ENCODE data around the gene EFCAB6.

EFCAB6 gene

DNA sequence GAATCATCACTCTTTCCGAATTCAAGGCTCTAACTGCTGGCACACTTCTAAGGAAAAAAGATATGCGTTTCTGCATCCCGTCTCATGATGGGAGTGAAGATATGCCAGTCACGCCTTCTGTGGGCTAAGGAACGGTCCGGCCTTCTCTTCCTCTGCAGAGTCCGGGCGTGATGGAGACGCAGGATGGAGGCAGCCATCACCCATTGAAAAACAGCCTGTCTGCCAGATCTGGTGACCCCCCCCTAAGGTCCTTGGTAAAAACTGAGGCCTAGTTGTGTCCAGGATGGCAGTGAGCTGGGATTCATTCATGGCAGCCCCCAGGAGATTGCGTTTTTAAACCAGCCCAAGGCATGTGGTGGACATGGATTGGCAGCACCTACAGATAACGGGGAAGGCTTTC is 6.9 kb upstream of the EFCAB6 start:
- no peaks in the 10 kb centered on the region for H3K27me3 ChIP-seq (replicated peaks; ENCODE audit: control insufficient read depth, insufficient read depth, low read length)
- TF ChIP-seq, protein P1, sequence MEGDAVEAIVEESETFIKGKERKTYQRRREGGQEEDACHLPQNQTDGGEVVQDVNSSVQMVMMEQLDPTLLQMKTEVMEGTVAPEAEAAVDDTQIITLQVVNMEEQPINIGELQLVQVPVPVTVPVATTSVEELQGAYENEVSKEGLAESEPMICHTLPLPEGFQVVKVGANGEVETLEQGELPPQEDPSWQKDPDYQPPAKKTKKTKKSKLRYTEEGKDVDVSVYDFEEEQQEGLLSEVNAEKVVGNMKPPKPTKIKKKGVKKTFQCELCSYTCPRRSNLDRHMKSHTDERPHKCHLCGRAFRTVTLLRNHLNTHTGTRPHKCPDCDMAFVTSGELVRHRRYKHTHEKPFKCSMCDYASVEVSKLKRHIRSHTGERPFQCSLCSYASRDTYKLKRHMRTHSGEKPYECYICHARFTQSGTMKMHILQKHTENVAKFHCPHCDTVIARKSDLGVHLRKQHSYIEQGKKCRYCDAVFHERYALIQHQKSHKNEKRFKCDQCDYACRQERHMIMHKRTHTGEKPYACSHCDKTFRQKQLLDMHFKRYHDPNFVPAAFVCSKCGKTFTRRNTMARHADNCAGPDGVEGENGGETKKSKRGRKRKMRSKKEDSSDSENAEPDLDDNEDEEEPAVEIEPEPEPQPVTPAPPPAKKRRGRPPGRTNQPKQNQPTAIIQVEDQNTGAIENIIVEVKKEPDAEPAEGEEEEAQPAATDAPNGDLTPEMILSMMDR (IDR thresholded peaks at IDR 0.05; ENCODE audit: insufficient read depth, low read length, poor library complexity, severe bottlenecking): no peak
- H3K4me3 ChIP-seq (replicated peaks; ENCODE audit: low read depth, low read length): no peak overlapping the region
- no peaks in the 10 kb centered on the region for H3K36me3 ChIP-seq (ENCODE audit: control insufficient read depth, insufficient read depth, low read length)
- DNase-seq (ENCODE audit: extremely low read depth, insufficient read length): no peak

DNA sequence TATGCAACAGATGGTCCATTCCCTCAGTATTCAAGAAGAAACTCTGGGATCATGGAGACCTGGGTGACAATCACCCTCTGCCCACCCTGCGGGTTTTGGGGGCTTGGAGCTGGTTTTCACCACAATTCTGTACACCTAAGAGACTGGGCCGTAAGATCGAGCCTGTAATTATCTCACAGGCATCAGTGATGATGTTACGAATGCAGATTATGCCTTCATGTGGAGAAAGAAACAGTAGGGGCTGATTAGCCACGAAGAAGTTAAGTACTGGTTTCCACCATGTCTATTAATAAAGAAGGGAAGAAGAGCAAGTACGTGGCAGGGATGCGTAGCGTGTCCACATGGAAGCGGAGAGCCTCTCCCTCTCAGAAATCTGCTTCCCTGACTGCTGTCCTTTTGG is 5.3 kb upstream of the EFCAB6 start:
- TF ChIP-seq, protein P1 (IDR thresholded peaks at IDR 0.05; ENCODE audit: insufficient read depth, low read length, poor library complexity, severe bottlenecking): no peak
- H3K27me3 ChIP-seq (replicated peaks; ENCODE audit: control insufficient read depth, insufficient read depth, low read length): no peaks in the 10 kb centered on the region
- DNase-seq (ENCODE audit: extremely low read depth, insufficient read length): no peak
- H3K4me3 ChIP-seq (replicated peaks; ENCODE audit: low read depth, low read length): no peak overlapping the region
- no peaks in the 10 kb centered on the region for H3K36me3 ChIP-seq (ENCODE audit: control insufficient read depth, insufficient read depth, low read length)

GRCh38 chr22:43814264-43814663 is 2.2 kb upstream of the EFCAB6 start:
- Histone ChIP-seq H3K4me3 (replicated peaks; ENCODE audit: low read depth, low read length) (no peak overlapping the region), H3K27me3 (replicated peaks; ENCODE audit: control insufficient read depth, insufficient read depth, low read length) (no peaks in the 10 kb centered on the region), H3K36me3 (ENCODE audit: control insufficient read depth, insufficient read depth, low read length) (no peaks in the 10 kb centered on the region)
- TF ChIP-seq, protein P1 (IDR thresholded peaks at IDR 0.05; ENCODE audit: insufficient read depth, low read length, poor library complexity, severe bottlenecking): no peak
- DNase-seq (ENCODE audit: extremely low read depth, insufficient read length): no peak

- Histone ChIP-seq H3K27me3 (replicated peaks; ENCODE audit: control insufficient read depth, insufficient read depth, low read length) (no peaks in the 10 kb centered on the region), H3K4me3 (replicated peaks; ENCODE audit: low read depth, low read length) (peak overlapping the region; percentile 81), H3K36me3 (ENCODE audit: control insufficient read depth, insufficient read depth, low read length) (no peaks in the 10 kb centered on the region)
- DNase-seq (ENCODE audit: extremely low read depth, insufficient read length): no peak
- TF ChIP-seq, protein P1 (IDR thresholded peaks at IDR 0.05; ENCODE audit: insufficient read depth, low read length, poor library complexity, severe bottlenecking): no peak
These were observed 785 bp upstream of the EFCAB6 start for GRCh38 chr22:43812890-43813289.

DNA sequence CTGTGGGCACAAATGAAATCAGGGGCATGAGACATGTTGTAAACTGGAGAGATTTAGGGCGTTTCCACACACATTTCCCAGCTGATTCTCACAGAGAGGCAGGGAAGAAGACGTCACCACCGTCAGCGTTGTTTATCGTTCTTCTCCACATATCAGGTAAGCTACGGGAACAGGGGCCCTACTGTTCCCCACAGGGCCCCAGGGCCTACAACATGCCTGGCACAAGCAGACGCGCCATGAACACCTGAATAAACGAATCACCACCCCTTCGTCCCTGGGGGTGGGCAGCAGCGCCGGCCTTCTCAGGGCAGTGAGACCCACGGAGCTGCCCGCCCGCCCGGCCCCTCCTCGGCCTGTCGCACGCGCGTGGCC is 342 bp downstream of the EFCAB6 start:
- no peaks in the 10 kb centered on the region for H3K27me3 ChIP-seq (replicated peaks; ENCODE audit: control insufficient read depth, insufficient read depth, low read length)
- peak overlapping the region; percentile 81 for H3K4me3 ChIP-seq (replicated peaks; ENCODE audit: low read depth, low read length)
- TF ChIP-seq, protein P1 (IDR thresholded peaks at IDR 0.05; ENCODE audit: insufficient read depth, low read length, poor library complexity, severe bottlenecking): no peak
- DNase-seq (ENCODE audit: extremely low read depth, insufficient read length): no peak
- H3K36me3 ChIP-seq (ENCODE audit: control insufficient read depth, insufficient read depth, low read length): no peaks in the 10 kb centered on the region

- no peak for DNase-seq (ENCODE audit: extremely low read depth, insufficient read length)
- Histone ChIP-seq H3K27me3 (replicated peaks; ENCODE audit: control insufficient read depth, insufficient read depth, low read length) (no peaks in the 10 kb centered on the region), H3K4me3 (replicated peaks; ENCODE audit: low read depth, low read length) (no peak overlapping the region), H3K36me3 (ENCODE audit: control insufficient read depth, insufficient read depth, low read length) (no peaks in the 10 kb centered on the region)
- TF ChIP-seq, protein P1 (IDR thresholded peaks at IDR 0.05; ENCODE audit: insufficient read depth, low read length, poor library complexity, severe bottlenecking): no peak
These were observed 9.1 kb downstream of the EFCAB6 start for GRCh38 chr22:43802897-43803495.

Data from GM06990 (cell line).